GM18505 (cell line): ENCODE data around the gene GHRL.

Source experiments
- ATAC-seq: cut with Tn5 transposase; IDR thresholded peaks from one replicate; pipeline ENCODE4 v1.9.1; 2021; ENCODE audit not compliant: unreplicated experiment
- POLR2A ChIP-seq: IDR thresholded peaks from 4 replicates; pipeline ENCODE4 v1.6.1; 2011; ENCODE audit warnings: borderline replicate concordance; ENCODE audit not compliant: insufficient read depth, insufficient read length; ENCODE audit errors: extremely low read depth

Gene GHRL

DNA sequence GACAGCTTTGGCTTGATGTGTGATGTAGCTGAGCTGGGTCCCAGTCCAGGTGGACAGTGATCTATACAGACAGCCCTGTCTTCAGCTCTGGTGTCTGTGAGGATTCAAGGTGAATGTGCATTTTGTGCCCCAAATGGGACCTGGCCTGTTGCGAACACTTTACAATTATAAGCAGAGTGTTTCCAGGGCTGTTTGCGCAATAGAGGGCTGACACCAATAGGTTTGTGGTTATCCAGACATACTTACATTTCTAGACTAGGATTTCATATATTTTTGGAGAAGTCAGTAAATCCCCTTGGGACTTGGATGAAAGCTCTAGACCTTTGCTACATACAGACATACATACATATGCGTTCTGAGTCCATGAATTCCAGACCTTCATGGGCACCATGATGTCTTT lies 48.7 kb downstream of the GHRL start:
- TF ChIP-seq POLR2A: no peak
- no peak for ATAC-seq

DNA sequence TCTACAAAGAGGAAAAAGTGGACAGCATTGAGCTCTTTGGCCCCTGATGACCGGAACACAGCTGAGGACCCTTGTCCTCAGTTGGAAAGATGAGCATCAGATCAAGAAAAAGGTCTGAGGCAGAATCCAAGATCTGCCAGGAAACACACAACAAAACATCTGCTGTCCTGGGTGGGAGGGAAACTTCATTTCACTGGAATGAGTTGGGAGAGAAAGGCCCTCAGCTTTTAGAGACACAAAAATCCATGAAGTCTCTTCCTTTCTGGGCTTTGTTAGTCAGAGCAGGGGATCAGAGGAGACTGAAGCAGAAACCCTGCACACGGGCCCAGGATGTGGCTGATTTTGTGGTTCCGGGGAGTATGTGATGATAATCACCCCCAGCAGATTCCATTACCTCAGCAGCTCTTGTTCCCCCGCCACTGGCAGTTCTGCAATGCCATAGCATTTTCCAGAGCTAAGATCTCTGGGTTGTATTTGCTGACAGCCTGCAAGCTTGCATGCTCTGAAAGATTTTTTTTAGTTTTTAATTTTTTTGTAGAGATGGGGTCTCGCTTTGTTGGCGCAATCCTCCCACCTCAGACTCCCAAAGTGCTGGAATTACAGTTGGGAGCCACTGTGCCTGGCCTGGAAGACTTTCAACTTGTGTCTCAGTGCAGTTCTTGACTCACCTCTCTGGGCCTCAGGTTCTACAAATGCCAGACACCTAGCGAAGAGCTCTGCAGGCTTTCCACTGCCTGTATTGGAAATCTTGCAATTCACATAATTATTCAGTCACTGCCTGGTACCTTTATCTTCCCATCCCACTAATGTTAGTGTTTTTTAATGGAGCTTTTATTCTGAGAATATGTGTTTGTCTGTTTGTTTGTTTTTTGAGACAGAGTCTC lies 50.3 kb downstream of the GHRL start:
- TF ChIP-seq POLR2A: no peak
- no peak for ATAC-seq

- no peak for TF ChIP-seq POLR2A
- ATAC-seq: no peak
Observed at GRCh38 chr3:10240799-10241198, 51.9 kb downstream of the GHRL start.

DNA sequence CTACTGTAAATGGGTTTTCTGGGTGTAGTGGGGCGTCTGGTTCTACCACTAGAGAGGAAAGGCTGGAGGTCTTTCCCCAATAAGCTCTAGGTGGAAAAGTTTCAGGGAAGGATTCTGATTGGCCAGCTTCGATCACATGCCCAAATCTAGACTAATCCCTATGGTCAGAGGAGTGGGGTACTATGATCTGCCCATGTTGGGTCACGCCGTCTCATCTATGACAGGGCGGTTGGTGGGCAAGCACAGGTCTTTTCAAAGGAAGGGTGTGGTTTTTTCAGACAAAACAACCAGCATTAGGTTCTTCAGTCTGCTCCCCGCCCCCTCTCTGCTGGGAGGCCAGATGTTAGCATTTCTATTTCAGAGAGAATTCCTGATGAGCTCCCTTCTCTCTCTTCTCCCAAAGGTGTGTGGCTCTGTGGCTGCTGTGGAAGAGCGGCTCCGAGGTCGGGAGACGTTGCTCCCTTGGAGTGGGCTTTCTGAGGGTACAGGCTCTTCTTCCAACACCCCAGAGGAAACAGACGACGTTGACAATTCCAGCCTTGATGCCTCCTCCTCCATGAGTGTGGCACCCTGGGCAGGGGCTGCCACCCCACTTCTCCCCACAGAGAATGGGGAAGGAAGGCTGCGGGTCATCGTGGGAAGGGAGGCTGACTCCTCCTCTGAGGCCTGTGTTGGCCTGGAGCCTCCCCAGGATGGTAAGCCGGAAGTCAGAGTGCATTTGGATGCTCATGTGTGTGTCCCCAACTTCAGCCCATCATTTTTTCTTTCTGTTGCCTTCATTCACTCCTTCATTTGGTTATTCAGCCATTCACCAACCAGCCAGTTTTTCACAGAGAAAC lies 54.2 kb downstream of the GHRL start:
- TF ChIP-seq POLR2A: no peak
- ATAC-seq: no peak
